C4-2B (cell line): ENCODE results near the gene ATP1A3.
"Not testable (repeated sequence)": the region's sequence is repeated elsewhere in the genome, so short reads cannot be mapped to it uniquely, and the experiment has no call there.

Source experiments
- H3K27ac ChIP-seq: fragments of 450-650 bp; 2 replicates; pipeline ENCODE4 v1.5.1; 2017
- ZFX ChIP-seq: fragments of 450-650 bp; IDR thresholded peaks from 2 replicates; pipeline ENCODE4 v1.6.1; 2017
- TF ChIP-seq, protein P1 (sequence below): fragments of 450-650 bp; conservative IDR thresholded peaks from 2 replicates; pipeline ENCODE4 v1.5.1; 2017; ENCODE audit warnings: mild to moderate bottlenecking

The ATP1A3 gene

DNA sequence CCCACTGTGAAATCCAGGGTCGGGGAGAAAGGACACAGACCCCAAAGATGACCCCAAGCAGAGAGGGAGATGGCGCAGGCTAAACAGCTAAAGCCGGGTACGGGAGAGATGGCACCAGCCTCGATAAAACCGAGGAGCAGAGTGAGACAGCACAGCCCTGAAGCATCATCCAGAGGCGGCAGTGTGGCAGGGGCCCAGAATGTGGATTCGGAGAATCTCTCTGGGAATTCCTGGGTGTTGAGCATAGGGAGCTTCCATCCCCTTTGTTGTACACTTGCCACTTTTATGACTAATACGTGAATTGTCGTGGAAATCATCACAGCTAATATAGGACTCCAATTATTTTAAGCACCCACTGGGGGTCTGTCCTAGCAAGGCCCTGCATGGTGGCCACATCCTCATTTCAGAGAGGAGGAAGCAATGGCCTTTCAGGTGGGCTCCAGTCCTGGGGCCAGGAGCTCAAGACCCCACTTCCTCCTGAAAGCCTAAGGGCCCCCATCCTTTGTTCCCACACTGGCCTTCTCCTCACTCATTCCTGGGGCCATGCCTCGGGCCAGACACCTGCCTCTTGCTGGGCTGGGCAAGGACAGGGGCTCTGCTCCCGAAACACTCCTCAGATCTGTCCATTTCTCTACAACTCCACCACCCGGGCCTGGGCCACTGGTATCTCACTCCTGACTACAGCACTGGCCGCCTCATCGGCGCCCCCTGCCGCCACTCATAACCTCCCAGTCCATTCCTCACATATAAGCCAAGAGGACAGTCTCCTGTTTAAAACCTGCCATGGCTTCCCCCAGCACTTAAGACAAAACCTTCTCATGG lies 29.3 kb upstream of the ATP1A3 start:
- no peak overlapping the region for H3K27ac ChIP-seq
- TF ChIP-seq ZFX, result no peak
- TF ChIP-seq, protein P1, sequence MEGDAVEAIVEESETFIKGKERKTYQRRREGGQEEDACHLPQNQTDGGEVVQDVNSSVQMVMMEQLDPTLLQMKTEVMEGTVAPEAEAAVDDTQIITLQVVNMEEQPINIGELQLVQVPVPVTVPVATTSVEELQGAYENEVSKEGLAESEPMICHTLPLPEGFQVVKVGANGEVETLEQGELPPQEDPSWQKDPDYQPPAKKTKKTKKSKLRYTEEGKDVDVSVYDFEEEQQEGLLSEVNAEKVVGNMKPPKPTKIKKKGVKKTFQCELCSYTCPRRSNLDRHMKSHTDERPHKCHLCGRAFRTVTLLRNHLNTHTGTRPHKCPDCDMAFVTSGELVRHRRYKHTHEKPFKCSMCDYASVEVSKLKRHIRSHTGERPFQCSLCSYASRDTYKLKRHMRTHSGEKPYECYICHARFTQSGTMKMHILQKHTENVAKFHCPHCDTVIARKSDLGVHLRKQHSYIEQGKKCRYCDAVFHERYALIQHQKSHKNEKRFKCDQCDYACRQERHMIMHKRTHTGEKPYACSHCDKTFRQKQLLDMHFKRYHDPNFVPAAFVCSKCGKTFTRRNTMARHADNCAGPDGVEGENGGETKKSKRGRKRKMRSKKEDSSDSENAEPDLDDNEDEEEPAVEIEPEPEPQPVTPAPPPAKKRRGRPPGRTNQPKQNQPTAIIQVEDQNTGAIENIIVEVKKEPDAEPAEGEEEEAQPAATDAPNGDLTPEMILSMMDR, result peak; percentile 45

DNA sequence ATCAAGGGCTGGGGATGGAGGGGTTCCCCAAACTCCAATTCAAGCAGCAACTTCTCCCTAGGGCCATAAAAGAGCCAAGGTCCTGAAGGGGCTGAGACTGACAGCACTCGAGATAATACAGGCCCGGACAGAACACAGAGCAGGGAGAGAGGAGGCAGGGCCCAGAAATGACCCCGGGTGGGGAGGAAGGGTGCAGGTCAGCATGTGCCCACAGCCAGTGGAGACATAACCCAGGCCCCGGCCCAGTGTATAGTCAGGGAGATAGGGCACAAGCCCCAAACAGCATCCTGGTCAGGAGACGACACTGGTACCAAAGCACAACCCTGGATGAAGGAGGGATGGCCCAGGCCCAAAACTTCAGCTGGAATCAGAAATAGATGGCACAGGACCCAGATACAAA lies 28.6 kb upstream of the ATP1A3 start:
- TF ChIP-seq, protein P1, result no peak
- no peak for TF ChIP-seq ZFX
- H3K27ac ChIP-seq, result no peak overlapping the region

DNA sequence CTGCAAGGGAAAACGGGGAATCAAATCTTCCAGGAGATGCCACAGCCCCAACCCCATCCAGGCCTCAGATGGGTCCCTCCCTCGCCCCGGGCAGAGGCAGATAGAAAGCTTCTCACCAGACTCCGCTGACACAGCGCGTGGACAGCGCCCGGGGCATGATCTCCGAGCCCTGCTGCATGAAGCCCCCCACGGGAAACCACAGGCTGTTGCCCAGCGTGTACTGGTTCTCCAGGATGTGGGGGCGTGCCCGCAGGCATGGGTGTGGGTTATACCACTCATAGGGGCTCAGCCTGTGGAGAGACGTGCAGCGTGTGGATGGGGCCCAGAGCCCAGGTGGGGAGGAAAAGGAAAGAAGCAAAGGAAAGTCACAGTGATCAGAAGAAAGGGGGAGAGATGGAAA lies 27.2 kb upstream of the ATP1A3 start:
- no peak overlapping the region for H3K27ac ChIP-seq
- TF ChIP-seq ZFX, result no peak
- TF ChIP-seq, protein P1, result no peak

DNA sequence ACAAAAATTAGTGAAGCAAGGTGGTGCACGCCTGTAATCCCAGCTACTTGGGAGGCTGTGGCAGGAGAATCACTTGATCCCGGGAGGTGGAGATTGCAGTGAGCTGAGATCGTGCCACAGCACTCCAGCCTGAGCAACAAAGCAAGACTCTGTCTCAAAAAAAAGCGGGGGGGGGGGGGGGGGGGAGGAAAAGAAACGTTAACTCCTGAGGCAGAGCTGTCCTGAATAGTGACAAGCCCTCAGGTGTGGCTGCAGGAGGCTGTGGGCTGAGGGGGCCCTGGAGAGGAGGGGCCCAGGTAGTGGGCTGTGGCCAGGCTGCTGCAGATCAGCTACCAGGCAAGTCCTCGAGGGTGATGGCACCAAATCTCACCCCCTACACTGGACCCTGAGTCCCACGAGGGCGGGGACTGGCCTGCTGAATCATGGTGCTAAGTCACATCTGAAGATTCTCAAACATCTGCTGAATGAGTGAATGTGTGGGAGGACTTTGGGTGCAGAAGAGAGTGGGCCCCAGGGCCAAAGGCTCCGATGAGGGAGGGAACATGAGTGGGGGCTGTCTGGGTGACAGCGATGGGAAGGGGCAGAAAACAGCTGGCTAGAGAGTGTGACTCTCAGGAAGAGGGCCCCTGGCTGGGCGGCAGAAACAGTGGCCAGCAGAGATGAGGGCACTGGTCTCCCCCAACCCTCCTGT lies 24.6 kb upstream of the ATP1A3 start:
- TF ChIP-seq ZFX, result no peak
- TF ChIP-seq, protein P1, result no peak
- H3K27ac ChIP-seq, result no peak overlapping the region

DNA sequence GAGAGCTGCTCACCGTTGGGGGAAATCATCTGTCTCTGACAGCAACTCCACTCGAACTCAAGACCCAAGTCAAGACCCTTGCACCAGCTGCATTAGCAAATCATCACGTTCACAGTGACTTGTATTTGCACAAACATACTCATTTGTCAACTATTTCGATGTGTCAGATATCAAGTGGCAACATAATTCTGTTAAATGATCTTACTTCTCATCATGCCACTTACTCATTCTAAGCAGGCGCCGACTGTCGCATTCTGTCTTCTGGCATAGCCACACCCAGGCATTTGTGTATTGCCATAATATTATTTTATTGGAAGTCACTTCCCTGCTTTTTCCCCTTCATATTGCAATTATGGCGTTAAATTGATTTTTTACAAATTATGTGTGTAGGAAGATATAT lies 23.0 kb upstream of the ATP1A3 start:
- no peak for TF ChIP-seq ZFX
- TF ChIP-seq, protein P1, result no peak
- no peak overlapping the region for H3K27ac ChIP-seq

DNA sequence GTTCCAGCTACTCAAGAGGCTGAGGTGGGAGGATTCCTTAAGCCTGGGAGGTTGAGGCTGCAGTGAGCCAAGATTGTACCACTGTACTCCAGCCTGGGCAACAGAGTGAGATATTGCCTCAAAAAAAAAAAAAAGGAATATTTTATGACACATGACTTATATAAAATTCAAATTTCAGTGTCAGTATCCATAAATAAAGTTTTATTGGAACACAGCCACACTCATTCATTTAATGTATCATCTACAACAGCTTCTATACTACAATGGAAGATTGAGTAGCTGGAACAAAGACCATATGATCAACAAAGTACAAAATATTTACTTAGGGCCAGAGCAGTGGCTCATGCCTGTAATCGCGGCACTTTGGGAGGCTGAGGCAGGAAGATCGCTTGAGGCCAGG lies 18.7 kb upstream of the ATP1A3 start:
- not testable (repeated sequence) for H3K27ac ChIP-seq

DNA sequence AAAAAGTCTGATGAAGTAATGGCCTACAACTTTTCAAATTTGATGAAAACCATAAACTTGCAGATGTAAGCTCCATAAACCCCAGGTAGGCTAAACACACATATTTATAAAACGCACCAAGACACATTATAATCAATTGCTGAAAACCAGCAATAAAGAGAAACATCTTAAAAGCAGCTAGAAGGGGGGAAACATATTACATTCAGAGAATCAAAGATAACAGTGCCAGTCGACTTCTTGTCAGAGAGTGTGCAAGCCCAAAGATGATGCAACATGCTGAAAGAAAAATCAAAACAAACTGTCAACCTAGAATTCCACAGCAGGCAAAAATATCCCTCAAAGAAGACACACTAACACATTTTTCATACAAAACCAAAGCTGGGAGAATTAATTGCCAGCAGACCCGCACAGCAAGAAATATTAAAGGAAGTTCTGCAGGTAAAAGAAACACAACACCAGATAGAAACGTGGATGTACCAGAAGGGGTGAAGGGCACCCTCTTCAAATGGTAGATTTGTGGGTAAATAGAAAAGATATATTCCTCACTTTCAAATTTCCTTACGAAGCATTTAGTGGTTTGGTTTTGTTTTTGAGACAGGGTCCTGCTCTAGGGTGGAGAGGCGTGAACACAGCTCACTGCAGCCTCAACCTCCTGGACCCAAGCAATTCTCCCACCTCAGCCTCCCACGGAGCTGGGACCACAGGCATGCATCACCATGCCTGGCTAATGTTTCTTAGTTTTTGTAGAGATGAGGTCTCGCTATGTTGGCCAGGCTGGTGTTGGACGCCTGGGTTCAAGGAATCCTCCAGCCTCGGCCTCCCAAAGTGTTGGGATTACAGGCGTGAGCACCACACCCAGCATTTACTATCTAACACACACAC lies 16.5 kb upstream of the ATP1A3 start:
- TF ChIP-seq ZFX, result no peak
- TF ChIP-seq, protein P1, result no peak
- no peak overlapping the region for H3K27ac ChIP-seq
